Measurements from ENCODE around the gene MAPK6. TPM values are rescaled to one million over a fixed set of nuclear protein-coding genes. Genes with fewer than 3 reads are reported as not detected.

Gene MAPK6
- total and polyA plus RNA-seq, 10 of the 15 experiments (the other 5 are each of a cell fraction or from before 2014, with no cell fraction given): 20.6 to 100 (median 52.6) TPM

DNA sequence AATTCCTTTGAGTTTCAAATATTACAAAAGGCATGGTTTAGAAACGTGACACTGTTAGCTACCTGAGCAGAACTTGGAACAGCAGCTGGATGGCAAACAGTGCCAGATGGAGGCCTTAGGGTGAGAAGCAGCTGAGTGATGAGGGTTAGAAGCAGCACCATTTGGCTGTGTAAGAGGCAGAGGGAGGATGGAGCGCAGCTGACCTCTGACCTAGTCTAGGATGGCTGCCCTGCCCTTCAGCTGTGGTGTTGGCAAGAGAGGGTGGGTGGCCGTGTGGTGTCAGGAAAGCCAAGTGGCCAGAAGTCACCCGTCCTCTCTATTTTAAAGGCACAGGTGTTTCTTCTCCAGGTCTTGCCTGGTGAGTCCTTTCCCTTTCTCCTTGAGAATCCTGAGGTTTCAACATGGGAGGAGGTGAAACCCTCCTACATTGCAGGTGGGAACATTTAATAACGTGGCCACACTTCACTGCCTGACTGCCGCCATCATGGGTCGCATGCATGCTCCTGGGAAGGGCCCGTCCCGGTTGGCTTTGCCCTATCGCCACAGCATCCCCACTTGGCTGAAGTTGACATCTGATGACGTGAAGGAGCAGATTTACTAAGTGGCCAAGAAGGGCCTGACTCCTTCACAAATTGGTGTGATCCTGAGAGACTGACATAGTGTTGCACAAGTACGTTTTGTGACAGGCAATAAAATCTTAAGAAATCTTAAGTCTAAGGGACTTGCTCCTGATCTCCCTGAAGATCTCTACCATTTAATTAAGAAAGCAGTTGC, 76.0 kb downstream of the MAPK6 start:
- WGBS (ENCODE audit: insufficient coverage, insufficient replicate concordance, low lambda C conversion rate, missing lambda C conversion rate): 85% methylated on average over 12 of the region's 12 CpGs

More for the DNA sequence above, 76.0 kb downstream of the MAPK6 start:
- peaks cover 3% of the 10 kb centered on the region for H3K4me1 ChIP-seq (ENCODE audit: control insufficient read depth, insufficient read depth, low read length)
- SMC1A ChIA-PET (ENCODE audit: uncharacterized antibody, unreplicated experiment): interaction anchor here (1.0 to 11.9 kb wide), 3 partner anchors 13 to 89 kb away, joined by 5 to 272 read pairs (median 5); no protein-coding TSS in a partner anchor
- H3K79me2 ChIP-seq (ENCODE audit: control insufficient read depth, insufficient read depth, low read length): peaks cover 18% of the 10 kb centered on the region
- peaks cover 6% of the 10 kb centered on the region; the same call in 2 of the 3 replicates for H3K9me3 ChIP-seq (replicated peaks; ENCODE audit: control insufficient read depth, insufficient read depth, low read length)
- H2AFZ ChIP-seq (ENCODE audit: control insufficient read depth, low read depth, low read length): no peak overlapping the region
- ATAC-seq (peak; percentile 40), FAIRE-seq (no peak), DNase-seq (ENCODE audit: low read depth, low spot score) (no peak)
- intact Hi-C loops (cut with micrococcal nuclease; ENCODE audit: unreplicated experiment) (no loop called here), in situ Hi-C loops (cut with MboI) (no loop called here)
- H3K27me3 ChIP-seq (replicated peaks in 1 of 2; ENCODE audit: control insufficient read depth in 2 of 2, insufficient read depth in 2 of 2, low read length in 1 of 2): no peaks in the 10 kb centered on the region
- POLR2A ChIA-PET: interaction anchor here (0.6 to 1.0 kb wide), 3 partner anchors 10 to 72 kb away, joined by 3 to 4 read pairs (median 4); no protein-coding TSS in a partner anchor
- H3K36me3 ChIP-seq (ENCODE audit: control insufficient read depth in 2 of 2, insufficient read depth in 2 of 2, low read length in 1 of 2): no peaks in the 10 kb centered on the region
- H3K9ac ChIP-seq (ENCODE audit: control insufficient read depth, insufficient read depth, low read length): no peak overlapping the region; the same call in 1 of the 2 replicates
- no peaks in the 10 kb centered on the region for H4K20me1 ChIP-seq (ENCODE audit: control insufficient read depth, insufficient read depth)
- H3K4me3 ChIP-seq: no peak overlapping the region
- RAD21 ChIA-PET (ENCODE audit: unreplicated experiment): interaction anchor here (0.8 to 8.6 kb wide), 3 partner anchors 9 to 87 kb away, joined by 3 to 170 read pairs (median 5); no protein-coding TSS in a partner anchor
- CTCF ChIA-PET: interaction anchor here (0.5 to 17.4 kb wide), 5 partner anchors 14 to 160 kb away, joined by 3 to 251 read pairs (median 4); no protein-coding TSS in a partner anchor
- no peak overlapping the region for H3K27ac ChIP-seq (ENCODE audit: control insufficient read depth, insufficient read depth)
- no peak overlapping the region for H3K4me2 ChIP-seq (ENCODE audit: control insufficient read depth, insufficient read depth)
- BruUV-seq (replicated peaks): no TSS peak
- TF ChIP-seq ATF7 (IDR thresholded peaks at IDR 0.05; ENCODE audit: low read depth) (no peak), EED (IDR thresholded peaks at IDR 0.05; ENCODE audit: low read depth) (no peak), MTA2 (IDR thresholded peaks at IDR 0.05; ENCODE audit: low read depth) (no peak), SMAD5 (IDR thresholded peaks at IDR 0.05; ENCODE audit: low read depth) (no peak), GABPA (IDR thresholded peaks at IDR 0.05; ENCODE audit: low read depth) (no peak)
- TF ChIP-seq, protein P1, sequence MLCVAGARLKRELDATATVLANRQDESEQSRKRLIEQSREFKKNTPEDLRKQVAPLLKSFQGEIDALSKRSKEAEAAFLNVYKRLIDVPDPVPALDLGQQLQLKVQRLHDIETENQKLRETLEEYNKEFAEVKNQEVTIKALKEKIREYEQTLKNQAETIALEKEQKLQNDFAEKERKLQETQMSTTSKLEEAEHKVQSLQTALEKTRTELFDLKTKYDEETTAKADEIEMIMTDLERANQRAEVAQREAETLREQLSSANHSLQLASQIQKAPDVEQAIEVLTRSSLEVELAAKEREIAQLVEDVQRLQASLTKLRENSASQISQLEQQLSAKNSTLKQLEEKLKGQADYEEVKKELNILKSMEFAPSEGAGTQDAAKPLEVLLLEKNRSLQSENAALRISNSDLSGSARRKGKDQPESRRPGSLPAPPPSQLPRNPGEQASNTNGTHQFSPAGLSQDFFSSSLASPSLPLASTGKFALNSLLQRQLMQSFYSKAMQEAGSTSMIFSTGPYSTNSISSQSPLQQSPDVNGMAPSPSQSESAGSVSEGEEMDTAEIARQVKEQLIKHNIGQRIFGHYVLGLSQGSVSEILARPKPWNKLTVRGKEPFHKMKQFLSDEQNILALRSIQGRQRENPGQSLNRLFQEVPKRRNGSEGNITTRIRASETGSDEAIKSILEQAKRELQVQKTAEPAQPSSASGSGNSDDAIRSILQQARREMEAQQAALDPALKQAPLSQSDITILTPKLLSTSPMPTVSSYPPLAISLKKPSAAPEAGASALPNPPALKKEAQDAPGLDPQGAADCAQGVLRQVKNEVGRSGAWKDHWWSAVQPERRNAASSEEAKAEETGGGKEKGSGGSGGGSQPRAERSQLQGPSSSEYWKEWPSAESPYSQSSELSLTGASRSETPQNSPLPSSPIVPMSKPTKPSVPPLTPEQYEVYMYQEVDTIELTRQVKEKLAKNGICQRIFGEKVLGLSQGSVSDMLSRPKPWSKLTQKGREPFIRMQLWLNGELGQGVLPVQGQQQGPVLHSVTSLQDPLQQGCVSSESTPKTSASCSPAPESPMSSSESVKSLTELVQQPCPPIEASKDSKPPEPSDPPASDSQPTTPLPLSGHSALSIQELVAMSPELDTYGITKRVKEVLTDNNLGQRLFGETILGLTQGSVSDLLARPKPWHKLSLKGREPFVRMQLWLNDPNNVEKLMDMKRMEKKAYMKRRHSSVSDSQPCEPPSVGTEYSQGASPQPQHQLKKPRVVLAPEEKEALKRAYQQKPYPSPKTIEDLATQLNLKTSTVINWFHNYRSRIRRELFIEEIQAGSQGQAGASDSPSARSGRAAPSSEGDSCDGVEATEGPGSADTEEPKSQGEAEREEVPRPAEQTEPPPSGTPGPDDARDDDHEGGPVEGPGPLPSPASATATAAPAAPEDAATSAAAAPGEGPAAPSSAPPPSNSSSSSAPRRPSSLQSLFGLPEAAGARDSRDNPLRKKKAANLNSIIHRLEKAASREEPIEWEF (IDR thresholded peaks at IDR 0.05; ENCODE audit: insufficient replicate concordance, low read depth, low read length): no peak

Measured in GM12878 (cell line).